Measurements from ENCODE around the gene RNF213. TPM values are rescaled to one million over a fixed set of nuclear protein-coding genes. Genes with fewer than 3 reads are reported as not detected.
"Not testable (repeated sequence)": the region's sequence is repeated elsewhere in the genome, so short reads cannot be mapped to it uniquely, and the experiment has no call there.

RNF213 gene
- total and polyA plus RNA-seq, 7 donors, result 7.8 to 138 (median 50.4) TPM

DNA sequence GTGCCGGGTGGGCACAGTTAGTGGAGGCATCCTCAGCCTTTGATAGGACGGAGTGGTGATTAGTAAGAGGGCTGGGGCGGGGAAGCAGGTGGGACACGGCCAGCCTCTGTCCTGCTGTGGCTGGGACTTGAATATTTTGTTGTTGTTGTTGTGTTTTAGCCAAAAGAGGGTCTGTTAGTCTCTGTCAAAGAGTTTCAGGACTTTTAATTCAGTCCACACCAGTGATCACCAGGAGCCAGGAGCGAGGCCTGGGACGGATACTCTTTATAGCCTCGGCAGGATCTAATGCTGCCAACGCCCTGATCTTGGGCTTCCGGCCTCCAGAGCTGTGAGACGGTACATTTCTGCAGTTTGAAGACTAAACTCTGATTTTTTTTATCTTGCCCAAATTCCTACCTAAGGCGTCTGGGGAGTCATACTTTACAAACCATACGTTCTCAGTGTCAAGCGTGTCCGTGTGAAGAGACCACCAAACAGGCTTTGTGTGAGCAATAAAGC, 2.9 kb upstream of the RNF213 start:
- DNase-seq, result no peak
- Histone ChIP-seq H3K27ac (peak overlapping the region in 1 of 4 donors; percentile 87), H3K36me3 (peaks cover 0 to 8% (median 0%) of the 10 kb centered on the region in 4 donors), H3K9me3 (no peaks in the 10 kb centered on the region), H3K27me3 (no peaks in the 10 kb centered on the region), H3K4me3 (no peak overlapping the region), H3K4me1 (peaks cover 0 to 37% (median 31%) of the 10 kb centered on the region in 4 donors)
- TF ChIP-seq CTCF (IDR thresholded peaks at IDR 0.05) (no peak), POLR2A (IDR thresholded peaks at IDR 0.05) (no peak), POLR2AphosphoS5 (IDR thresholded peaks at IDR 0.05) (no peak), EP300 (IDR thresholded peaks at IDR 0.05) (no peak)
- WGBS, 2 donors, result 25 to 67% methylated on average over 14 of the region's 14 CpGs
- intact Hi-C loops (cut with DNase I), result no loop called here

- intact Hi-C loops (cut with DNase I); DNase-seq; H3K36me3 ChIP-seq; H3K27me3 ChIP-seq; H3K9me3 ChIP-seq; H3K4me3 ChIP-seq: not testable (repeated sequence)
- WGBS, 2 donors, result 49 to 62% methylated on average over 2 of the region's 2 CpGs
- Histone ChIP-seq H3K4me1 (peaks cover 0 to 42% (median 37%) of the 10 kb centered on the region in 4 donors), H3K27ac (peak overlapping the region in 1 of 4 donors; percentile 87)
Measured at GRCh38 chr17:80258296-80258695, 2.4 kb upstream of the RNF213 start.

DNA sequence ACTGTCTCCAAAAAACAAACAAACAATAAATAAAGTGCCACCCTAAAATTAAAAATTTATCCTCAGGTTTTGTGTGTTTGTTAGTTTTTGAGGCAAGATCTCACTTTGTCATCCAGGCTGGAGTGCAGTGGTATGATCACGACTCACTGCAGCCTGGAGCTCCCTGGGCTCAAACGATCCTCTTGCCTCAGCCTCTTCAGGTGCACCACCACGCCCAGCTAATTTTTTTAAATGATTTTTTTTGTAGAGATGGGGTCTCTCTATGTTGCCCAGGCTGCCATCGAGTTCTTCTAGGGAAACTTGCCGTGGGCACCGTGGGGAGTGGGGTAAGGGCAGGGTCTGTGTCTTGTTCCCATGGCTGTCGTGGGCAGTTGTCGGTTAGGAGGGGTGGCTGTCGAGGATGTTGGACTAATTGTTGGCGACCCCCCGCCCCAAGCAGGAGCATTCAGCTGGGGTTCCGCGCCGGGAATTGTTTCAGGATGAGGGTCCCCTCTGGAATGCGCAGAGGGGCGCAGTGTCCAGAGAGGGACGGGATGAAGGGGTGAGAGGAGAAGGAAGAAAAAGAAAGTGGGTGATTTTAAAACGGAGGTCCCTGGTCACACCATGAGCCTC, 1.1 kb upstream of the RNF213 start:
- Histone ChIP-seq H3K36me3 (no peaks in the 10 kb centered on the region), H3K4me1 (peaks cover 0 to 51% (median 46%) of the 10 kb centered on the region in 4 donors), H3K27me3 (no peaks in the 10 kb centered on the region), H3K4me3 (peak overlapping the region; percentile 38 to 75 (median 58)), H3K27ac (peak overlapping the region; percentile 87 to 92 (median 90)), H3K9me3 (no peaks in the 10 kb centered on the region)
- no peak for DNase-seq
- WGBS, 2 donors, result 62 to 66% methylated on average over 18 of the region's 18 CpGs
- intact Hi-C loops (cut with DNase I), result loop anchor here (2.0 to 5.0 kb wide), 5 partner anchors 37 to 417 kb away; partner anchors contain the start of genes CCDC40, EIF4A3, GAA and SGSH
- TF ChIP-seq POLR2A (IDR thresholded peaks at IDR 0.05), result no peak
- no peak for TF ChIP-seq CTCF (IDR thresholded peaks at IDR 0.05)
- no peak for TF ChIP-seq POLR2AphosphoS5 (IDR thresholded peaks at IDR 0.05)
- TF ChIP-seq EP300 (IDR thresholded peaks at IDR 0.05), result no peak

DNA sequence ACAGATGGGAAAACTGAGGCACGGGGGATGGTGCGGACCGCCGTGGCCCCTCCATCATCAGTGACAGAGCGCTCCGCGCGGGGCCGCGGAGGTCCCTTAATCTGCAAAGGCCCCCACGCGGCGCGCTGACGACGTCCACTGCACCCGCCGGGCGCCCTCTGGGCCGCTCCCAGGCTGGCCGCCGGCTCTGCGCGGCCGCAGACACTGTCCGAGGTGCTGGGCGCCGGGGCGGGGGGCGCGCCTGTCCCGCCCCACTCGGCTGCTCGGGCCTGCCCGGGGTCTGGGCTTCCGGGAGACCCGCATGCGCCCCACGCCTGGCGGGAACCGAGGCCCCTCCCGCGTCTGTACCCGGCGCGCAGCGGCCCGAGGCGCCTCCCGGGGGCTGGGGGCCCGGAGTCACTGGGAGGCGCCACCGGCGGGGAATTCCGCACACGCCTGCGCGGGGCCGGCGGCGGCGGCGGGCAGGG, 550 bp upstream of the RNF213 start:
- no peaks in the 10 kb centered on the region for H3K27me3 ChIP-seq
- WGBS, 2 donors, result 0 to 3% methylated on average over 63 of the region's 63 CpGs

More for the DNA sequence above, 550 bp upstream of the RNF213 start:
- Histone ChIP-seq H3K27ac (peak overlapping the region; percentile 87 to 92 (median 90)), H3K36me3 (no peaks in the 10 kb centered on the region), H3K9me3 (no peaks in the 10 kb centered on the region), H3K4me3 (peak overlapping the region; percentile 38 to 75 (median 58)), H3K4me1 (peaks cover 0 to 48% (median 43%) of the 10 kb centered on the region in 4 donors)
- intact Hi-C loops (cut with DNase I), result loop anchor here (2.0 to 5.0 kb wide), 5 partner anchors 38 to 418 kb away; partner anchors contain the start of genes CCDC40, EIF4A3, GAA and SGSH
- DNase-seq, result peak; percentile 84
- no peak for TF ChIP-seq CTCF (IDR thresholded peaks at IDR 0.05)
- TF ChIP-seq POLR2AphosphoS5 (IDR thresholded peaks at IDR 0.05), result peak in 3 of 4 donors; percentile 40 to 50 (median 43)
